Thyroid gland (tissue), 4 donors: Measurements from ENCODE around the gene EXOSC6.

Source experiments
- POLR2A ChIP-seq, 2 donors: fragments of 450-650 bp; IDR thresholded peaks; one replicate each; pipeline ENCODE4 v1.6.1; 2017; ENCODE audit warnings: antibody characterized with exemption in 2 of 2, mild to moderate bottlenecking in 2 of 2, moderate library complexity in 1 of 2
- TF ChIP-seq, protein P1 (sequence below), 6 experiments: fragments of 200-600 bp in 3 of 6; fragments of 450-650 bp in 3 of 6; sonication (generic) in 3 of 6; IDR thresholded peaks; one replicate each; pipeline ENCODE4 v1.5.1; 2016 to 2019; ENCODE audit warnings: antibody characterized with exemption in 6 of 6, mild to moderate bottlenecking in 2 of 6, inconsistent platforms in 1 of 6, moderate library complexity in 1 of 6

DNA sequence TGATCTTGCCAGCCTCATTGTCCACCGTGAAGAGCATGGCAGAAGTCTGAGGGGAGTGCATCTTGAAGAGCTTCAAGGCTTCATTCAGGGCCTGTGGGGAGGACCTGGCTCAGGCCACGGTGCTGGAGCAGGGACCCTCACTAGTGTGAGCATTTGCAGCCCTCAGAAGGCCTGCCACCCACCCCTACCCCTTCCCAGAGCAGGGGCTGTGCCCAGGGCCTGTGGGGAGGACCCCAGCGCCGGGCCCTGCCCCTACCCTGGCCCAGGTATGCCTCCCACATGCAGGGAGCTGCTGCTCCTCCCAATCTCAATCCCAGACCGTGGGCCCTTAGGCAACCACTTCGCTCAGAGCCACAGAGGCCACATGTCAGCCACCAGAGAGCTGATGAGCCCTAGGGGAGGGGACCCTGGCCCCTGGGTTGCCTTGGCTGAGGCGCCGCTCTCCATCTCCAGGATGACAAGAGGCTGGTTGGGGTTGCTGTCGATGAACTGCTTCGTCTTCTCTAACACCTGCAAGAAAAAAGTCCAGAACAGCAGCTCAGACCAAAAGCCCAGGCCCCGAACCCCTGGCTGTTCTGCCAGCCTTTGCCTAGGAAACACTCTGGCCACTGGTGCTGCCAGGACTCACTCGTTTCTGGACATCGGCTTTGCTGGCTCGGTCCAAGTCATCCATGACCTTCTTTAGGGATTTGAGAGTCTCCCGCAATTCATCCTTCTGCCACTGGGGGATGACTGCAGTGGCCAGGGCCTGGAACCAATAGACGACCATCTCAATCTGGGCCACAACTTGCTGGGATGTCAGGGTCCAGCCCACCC, 1.8 kb upstream of the EXOSC6 start:
- no peak for TF ChIP-seq POLR2A (IDR thresholded peaks at IDR 0.05)
- TF ChIP-seq, protein P1, sequence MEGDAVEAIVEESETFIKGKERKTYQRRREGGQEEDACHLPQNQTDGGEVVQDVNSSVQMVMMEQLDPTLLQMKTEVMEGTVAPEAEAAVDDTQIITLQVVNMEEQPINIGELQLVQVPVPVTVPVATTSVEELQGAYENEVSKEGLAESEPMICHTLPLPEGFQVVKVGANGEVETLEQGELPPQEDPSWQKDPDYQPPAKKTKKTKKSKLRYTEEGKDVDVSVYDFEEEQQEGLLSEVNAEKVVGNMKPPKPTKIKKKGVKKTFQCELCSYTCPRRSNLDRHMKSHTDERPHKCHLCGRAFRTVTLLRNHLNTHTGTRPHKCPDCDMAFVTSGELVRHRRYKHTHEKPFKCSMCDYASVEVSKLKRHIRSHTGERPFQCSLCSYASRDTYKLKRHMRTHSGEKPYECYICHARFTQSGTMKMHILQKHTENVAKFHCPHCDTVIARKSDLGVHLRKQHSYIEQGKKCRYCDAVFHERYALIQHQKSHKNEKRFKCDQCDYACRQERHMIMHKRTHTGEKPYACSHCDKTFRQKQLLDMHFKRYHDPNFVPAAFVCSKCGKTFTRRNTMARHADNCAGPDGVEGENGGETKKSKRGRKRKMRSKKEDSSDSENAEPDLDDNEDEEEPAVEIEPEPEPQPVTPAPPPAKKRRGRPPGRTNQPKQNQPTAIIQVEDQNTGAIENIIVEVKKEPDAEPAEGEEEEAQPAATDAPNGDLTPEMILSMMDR (IDR thresholded peaks at IDR 0.05), result peak in 3 of 6 experiments; percentile 13 to 41 (median 22)
